GM19467 (cell line): ENCODE results near the gene MIP.
A peak's percentile ranks its signal among the peaks of the same experiment; 100 is the strongest.
"Not testable (repeated sequence)": the region's sequence is repeated elsewhere in the genome, so short reads cannot be mapped to it uniquely, and the experiment has no call there.

Experiments
- ATAC-seq: cut with Tn5 transposase; IDR thresholded peaks from one replicate; pipeline ENCODE4 v1.9.1; 2021; ENCODE audit warnings: mild to moderate bottlenecking, moderate library complexity; ENCODE audit not compliant: unreplicated experiment

MIP gene

GRCh38 chr12:56468216-56469006 lies 14.0 kb upstream of the MIP start, which contains the start of gene SPRYD4:
Gene SPRYD4 (plus strand): TSS chr12:56468578. CDS start chr12:56468592, 14 bp downstream.
- peak; percentile 76 for ATAC-seq

DNA sequence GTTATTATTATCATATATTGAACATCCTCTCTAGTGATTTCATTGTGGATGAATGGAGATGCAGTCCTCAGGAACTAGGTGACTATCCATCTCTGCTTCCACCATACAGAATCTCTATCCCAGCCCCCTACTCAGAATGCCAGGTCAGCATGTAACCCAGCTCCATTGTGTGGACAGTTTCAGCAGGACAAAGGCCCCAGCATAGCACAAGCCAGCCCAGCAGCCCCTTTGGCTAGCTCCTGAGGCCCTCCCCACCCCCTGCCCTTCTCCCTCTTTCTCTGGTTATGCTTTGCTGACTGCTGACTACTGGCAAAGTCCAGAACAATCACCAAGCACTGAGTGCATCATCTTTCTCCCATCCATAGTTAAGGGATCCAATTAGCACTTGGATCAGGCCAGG lies 8.1 kb upstream of the MIP start:
- ATAC-seq = no peak

- no peak for ATAC-seq
These were observed 7.0 kb upstream of the MIP start for GRCh38 chr12:56461235-56462159.

GRCh38 chr12:56457817-56458216 lies 3.4 kb upstream of the MIP start:
- no peak for ATAC-seq

DNA sequence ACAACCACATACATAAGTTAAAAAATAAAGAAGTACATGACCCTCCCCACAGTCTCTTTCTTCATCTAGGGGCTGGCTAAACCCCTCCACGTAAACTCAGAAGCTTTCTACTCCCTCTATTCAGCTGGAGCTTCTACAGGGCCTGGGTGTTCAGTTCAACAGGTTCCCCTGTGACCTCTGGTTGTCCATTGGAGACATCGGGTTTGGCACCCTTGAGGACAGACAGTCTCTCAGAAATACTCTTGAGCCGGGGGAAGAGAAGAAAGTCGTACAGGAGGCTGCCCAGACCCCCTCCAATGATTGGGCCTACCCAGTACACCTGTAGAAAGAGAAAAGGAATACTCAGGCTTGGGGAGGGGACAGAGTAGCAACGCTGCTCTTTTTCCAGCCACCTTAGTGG lies 3.3 kb downstream of the MIP start:
- ATAC-seq = no peak

DNA sequence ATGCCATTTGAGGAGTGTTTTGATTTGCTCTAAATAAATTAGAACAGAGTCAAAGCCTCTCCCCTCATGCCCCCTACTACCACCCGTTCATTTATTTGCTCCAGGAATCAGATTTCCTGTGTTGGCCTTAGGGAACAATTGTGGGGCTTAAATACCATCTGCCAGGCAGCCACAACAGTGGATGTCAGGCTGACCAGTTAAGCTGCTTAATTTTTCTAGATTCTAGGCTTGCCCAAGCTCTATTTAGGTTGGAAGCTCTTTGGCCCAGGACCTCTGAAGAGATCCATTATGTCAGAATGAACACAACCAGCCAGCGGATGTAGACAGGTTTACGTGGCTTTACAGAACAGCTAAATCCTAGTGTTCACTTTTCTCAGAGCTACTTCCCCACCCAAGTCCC lies 4.2 kb downstream of the MIP start:
- ATAC-seq = no peak

GRCh38 chr12:56449622-56449984 lies 4.9 kb downstream of the MIP start:
- ATAC-seq = no peak

- peak; percentile 96 for ATAC-seq
These were observed 5.4 kb downstream of the MIP start, which contains the start of gene TIMELESS for GRCh38 chr12:56448860-56449621. Gene TIMELESS (minus strand): TSS chr12:56449426. CDS start chr12:56434170, 15,256 bp downstream.

- not testable (repeated sequence) for ATAC-seq
These were observed 11.2 kb downstream of the MIP start for GRCh38 chr12:56443208-56443607.

DNA sequence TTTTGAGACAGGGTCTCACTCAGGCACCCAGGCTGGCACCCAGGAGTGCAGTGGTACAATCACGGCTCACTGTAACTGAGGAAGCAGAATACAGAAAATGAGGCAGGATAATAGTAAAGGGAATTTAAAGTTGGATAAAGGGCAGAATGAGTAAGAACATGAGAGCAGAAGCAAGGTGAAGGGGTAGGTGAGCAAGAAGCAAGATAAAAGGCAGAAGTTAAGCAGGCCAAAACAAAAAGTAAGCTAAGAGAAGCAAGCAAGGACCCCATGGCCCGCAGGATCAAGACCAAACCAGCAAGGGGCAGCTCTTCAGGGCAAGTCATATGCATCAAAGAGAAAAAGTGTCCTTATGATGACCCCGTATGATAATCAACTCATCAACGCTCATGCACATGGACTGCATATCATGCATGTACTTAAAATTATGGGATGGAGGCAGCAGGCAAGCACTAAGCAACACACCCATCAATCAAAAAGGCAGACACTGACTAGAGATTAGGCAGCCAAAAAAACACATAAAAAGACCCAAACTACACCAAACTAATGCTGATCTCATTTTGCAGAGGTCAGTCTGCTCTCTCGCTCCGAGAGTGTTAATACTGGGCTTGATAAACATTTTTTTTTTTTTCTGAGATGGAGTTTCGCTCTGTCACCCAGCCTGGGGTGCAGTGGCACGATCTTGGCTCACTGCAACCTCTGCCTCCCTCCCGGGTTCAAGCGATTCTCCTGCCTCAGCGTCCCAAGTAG lies 16.9 kb downstream of the MIP start:
- no peak for ATAC-seq

DNA sequence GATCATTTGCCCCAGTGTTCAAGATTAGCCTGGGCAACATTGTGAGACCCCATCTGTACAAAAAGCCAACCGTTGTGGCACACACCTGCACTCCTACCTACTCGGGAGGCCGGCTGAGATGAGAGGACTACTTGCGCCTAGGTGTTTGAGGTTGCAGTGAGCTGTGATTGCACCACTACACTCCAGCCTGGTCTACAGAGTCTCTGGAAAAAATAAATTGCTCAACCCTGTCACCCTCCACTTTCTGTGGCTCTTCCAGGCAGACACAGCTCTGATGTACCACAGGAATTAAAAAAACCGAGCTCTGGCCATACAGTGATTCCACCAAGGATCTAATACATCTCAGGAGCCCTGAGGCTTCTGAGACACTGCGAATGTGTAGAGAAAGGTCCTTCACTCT lies 19.6 kb downstream of the MIP start:
- no peak for ATAC-seq

DNA sequence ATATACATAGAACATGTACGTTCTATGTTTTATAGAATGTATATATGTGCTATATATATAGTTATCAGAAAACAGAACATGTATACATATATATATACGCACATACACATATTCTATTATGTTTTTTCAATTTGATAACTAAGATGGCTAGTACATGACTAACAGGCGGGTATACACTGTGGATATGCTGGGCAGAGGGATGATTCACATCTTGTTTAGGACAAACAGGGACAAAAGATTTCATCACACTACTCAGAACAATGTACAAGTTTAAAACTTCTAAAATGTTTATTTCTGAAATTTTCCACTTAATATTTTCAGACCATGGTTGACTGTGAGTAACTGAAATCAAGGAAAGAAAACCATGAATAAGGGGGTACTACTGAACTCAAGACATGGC lies 22.6 kb downstream of the MIP start:
- ATAC-seq = no peak

- ATAC-seq = no peak
These were observed 23.2 kb downstream of the MIP start for GRCh38 chr12:56431288-56431687.

- ATAC-seq = no peak
These were observed 28.5 kb downstream of the MIP start for GRCh38 chr12:56425940-56426438.

DNA sequence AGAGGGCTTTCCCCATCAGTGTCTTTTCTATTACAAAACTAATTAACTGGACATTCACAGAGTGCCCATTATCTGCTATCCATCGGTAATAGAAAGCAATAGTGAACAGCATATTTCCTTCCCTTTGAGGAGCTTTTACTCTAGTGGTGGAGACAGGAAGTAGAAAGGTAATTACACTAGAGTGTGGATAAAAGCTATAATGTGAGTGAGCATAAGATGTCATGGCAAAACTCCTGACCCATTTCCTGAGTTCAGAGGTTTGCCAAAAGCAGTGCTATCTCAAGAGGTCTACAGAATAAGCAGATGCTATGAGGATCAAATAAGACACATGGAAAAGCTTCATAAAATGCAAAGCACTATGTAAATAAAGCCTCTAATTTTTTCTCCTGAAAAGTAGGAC lies 29.3 kb downstream of the MIP start:
- no peak for ATAC-seq

GRCh38 chr12:56420411-56420810 lies 34.0 kb downstream of the MIP start:
- no peak for ATAC-seq

GRCh38 chr12:56417739-56418138 lies 36.7 kb downstream of the MIP start:
- no peak for ATAC-seq

DNA sequence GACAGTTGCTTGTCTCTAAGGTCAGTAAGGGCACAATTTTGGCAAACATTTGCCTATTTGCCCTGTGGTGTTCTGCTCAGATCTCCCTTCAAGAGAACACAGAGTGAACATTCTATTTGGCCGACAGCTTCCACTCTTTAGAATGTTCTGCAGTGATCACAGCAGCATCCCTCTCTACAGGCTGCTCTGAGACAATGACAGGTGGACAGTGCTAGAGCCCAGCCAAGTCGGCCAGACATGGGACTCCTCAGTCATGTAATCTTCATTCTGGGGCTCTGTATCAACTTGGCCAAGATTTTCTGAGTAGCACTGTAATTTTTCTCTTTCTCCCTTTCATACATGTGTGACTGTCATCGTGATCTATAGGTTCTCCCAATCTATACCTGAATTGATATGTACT lies 40.1 kb downstream of the MIP start:
- no peak for ATAC-seq

GRCh38 chr12:56413392-56413791 lies 41.1 kb downstream of the MIP start:
- ATAC-seq = no peak
